K562 (cell line): ENCODE data around the gene SEZ6L. TPM values are rescaled to one million over a fixed set of nuclear protein-coding genes. Genes with fewer than 3 reads are reported as not detected.

Source experiments
- ATAC-seq: fragments of 200-7000 bp; cut with Tn5 transposase; 3 replicates; pipeline ENCODE4 v1.9.1; 2020; ENCODE audit warnings: moderate library complexity
- BruUV-seq: library from RNA; stranded (reverse); fragments of 400-500 nt; replicated peaks from 2 replicates; lab custom pipeline; 2021; lab: Mats Ljungman, UMichigan
- CTCF ChIA-PET: fragments of 300-600 bp; formaldehyde crosslinking; extraction: SDS; loops from one replicate; lab custom pipeline; 2021; ENCODE audit warnings: low intra/inter-chr PET ratio; lab: Yijun Ruan, JAX
- POLR2A ChIA-PET: fragments of 300-600, 350-650 bp; sonication (Branson Sonifier 250); formaldehyde crosslinking; extraction: SDS; loops from one replicate; lab custom pipeline; 2021; ENCODE audit warnings: antibody characterized with exemption, inconsistent platforms; lab: Yijun Ruan, JAX
- DNase-seq, 4 experiments: peaks; one replicate each; pipeline versions ENCODE4 v3.0.0 to v3.0.0-alpha.2; 2011 to 2018; ENCODE audit warnings: low spot score in 3 of 4, mixed read lengths in 3 of 4; ENCODE audit errors: extremely low read depth in 1 of 4
- FAIRE-seq: peaks from 2 replicates; lab custom pipeline; 2011; peaks lifted over from hg19 to GRCh38; lab: Jason Lieb, UNC
- H2AFZ ChIP-seq: 2 replicates; pipeline ENCODE4 v1.6.0; 2011; ENCODE audit warnings: low read depth, low read length, control low read depth, inconsistent platforms
- H3K27ac ChIP-seq: fragments of 200-600 bp; 3 replicates; pipeline ENCODE4 v1.8.0; 2011; ENCODE audit warnings: low read depth, mild to moderate bottlenecking, control low read depth, inconsistent platforms, low read length, moderate library complexity, mixed read lengths; ENCODE audit errors: extremely low read depth
- H3K27me3 ChIP-seq, 2 experiments: fragments of 300-600 bp in 1 of 2; 2 replicates in 1 of 2; 3 replicates in 1 of 2; pipeline versions ENCODE4 v1.6.0 to v1.8.0; 2011; ENCODE audit warnings: inconsistent platforms in 2 of 2, low read length in 2 of 2, mild to moderate bottlenecking in 1 of 2, mixed read lengths in 1 of 2, moderate library complexity in 1 of 2; ENCODE audit not compliant: control insufficient read depth in 2 of 2, insufficient read depth in 2 of 2
- H3K36me3 ChIP-seq: fragments of 300-600 bp; 3 replicates; pipeline ENCODE4 v1.8.0; 2011; ENCODE audit warnings: mild to moderate bottlenecking, low read length, inconsistent platforms; ENCODE audit not compliant: control insufficient read depth, insufficient read depth
- H3K4me1 ChIP-seq, 2 experiments: fragments of 200-600 bp in 1 of 2; replicated peaks in 1 of 2; 2 replicates in 1 of 2; 3 replicates in 1 of 2; pipeline versions ENCODE4 v1.5.1 to v1.8.0; 2011; ENCODE audit warnings: inconsistent platforms in 2 of 2, low read length in 2 of 2, mild to moderate bottlenecking in 1 of 2, mixed read lengths in 1 of 2, moderate library complexity in 1 of 2; ENCODE audit not compliant: control insufficient read depth in 2 of 2, insufficient read depth in 2 of 2
- H3K4me2 ChIP-seq: 2 replicates; pipeline ENCODE4 v1.6.1; 2011; ENCODE audit warnings: low read length, control low read depth, inconsistent platforms, mixed read lengths; ENCODE audit not compliant: insufficient read depth
- H3K4me3 ChIP-seq: fragments of 200-600 bp; sonication (generic), shearing (Covaris generic); 2 replicates; pipeline ENCODE4 v1.5.1; 2016; ENCODE audit warnings: control low read depth, inconsistent platforms
- H3K79me2 ChIP-seq: fragments of 200-600 bp; 3 replicates; pipeline ENCODE4 v1.8.0; 2011; ENCODE audit warnings: low read length, inconsistent platforms; ENCODE audit not compliant: control insufficient read depth, insufficient read depth
- H3K9ac ChIP-seq, 2 experiments: 2 replicates each; pipeline versions ENCODE4 v1.6.0 to v1.6.1; 2011; ENCODE audit warnings: low read depth in 2 of 2, low read length in 2 of 2, control low read depth in 1 of 2, inconsistent platforms in 1 of 2, mild to moderate bottlenecking in 1 of 2, mixed read lengths in 1 of 2; ENCODE audit not compliant: insufficient read depth in 1 of 2
- H3K9me1 ChIP-seq: one replicate; pipeline ENCODE4 v1.6.0; 2011; ENCODE audit warnings: inconsistent platforms, mild to moderate bottlenecking, low read length, moderate library complexity; ENCODE audit not compliant: control insufficient read depth, insufficient read depth
- H3K9me3 ChIP-seq: replicated peaks from 2 replicates; pipeline ENCODE4 v1.5.1; 2011; ENCODE audit warnings: low read depth, low read length, inconsistent platforms; ENCODE audit not compliant: control insufficient read depth, insufficient read depth
- H4K20me1 ChIP-seq: replicated peaks from 2 replicates; pipeline ENCODE4 v1.6.1; 2011; ENCODE audit warnings: low read length, inconsistent platforms, mixed read lengths; ENCODE audit not compliant: control insufficient read depth, insufficient read depth
- CCAR2 ChIP-seq: fragments of 200-400 bp; formaldehyde crosslinking; IDR thresholded peaks from 2 replicates; pipeline ENCODE4 v1.6.1; 2017; ENCODE audit warnings: mild to moderate bottlenecking, low read depth, low read length
- IFI16 ChIP-seq: fragments of 250-450 bp; sonication (Bioruptor Pico); IDR thresholded peaks from 2 replicates; pipeline ENCODE4 v2.1.2; 2022; ENCODE audit warnings: mild to moderate bottlenecking, inconsistent platforms
- SUPT5H ChIP-seq: fragments of 450-650 bp; IDR thresholded peaks from 2 replicates; pipeline ENCODE4 v1.6.1; 2016
- WGBS: fragments of 100-300 bp; shearing (Covaris generic); methylation state at CpG from one replicate; pipeline ENCODE4 v1.1.6; 2016; ENCODE audit warnings: low coverage, mixed read lengths; ENCODE audit not compliant: insufficient coverage; ENCODE audit errors: missing lambda C conversion rate; 5-methylcytosine and 5-hydroxymethylcytosine counted together
- in situ Hi-C: fragments of 300-500 bp; cut with MboI; formaldehyde crosslinking; loops from 4 replicates; pipeline ENCODE4 v1.15.0; 2018; ENCODE audit warnings: inconsistent platforms, mixed read lengths
- intact Hi-C: fragments of 100-400 bp; cut with micrococcal nuclease; formaldehyde crosslinking; loops from 2 replicates; pipeline ENCODE4 v1.14.2; 2022
- polyA plus RNA-seq, 8 experiments: library from polyadenylated mRNA; depleted of rRNA in 4 of 8; stranded (reverse) in 5 of 8; unstranded in 3 of 8; fragments of >200 nt; fragmentation: Nextera tagmentation in 2 of 8; fragmentation: Illumina TruSeq in 1 of 8; extraction: Ambion mirVana in 2 of 8; extraction: Trizol in 1 of 8; gene quantifications; 2 replicates each; pipeline versions ENCODE4 v1.2.1 to v1.2.3, GENCODE V29; 2011 to 2014; ENCODE audit warnings: inconsistent platforms in 1 of 8, missing spikeins in 1 of 8
- total RNA-seq, 7 experiments: library from RNA; depleted of rRNA in 6 of 7; stranded (reverse); fragments of >200 nt in 6 of 7; fragmentation: Illumina TruSeq in 2 of 7; extraction: Trizol in 2 of 7; gene quantifications; 2 replicates each; pipeline versions ENCODE4 v1.2.1 to v1.2.3, GENCODE V29; 2011 to 2021; ENCODE audit warnings: low replicate concordance in 1 of 7

SEZ6L gene
- total and polyA plus RNA-seq, 9 of the 15 experiments (the other 6 are each of a cell fraction or from before 2014, with no cell fraction given), result not detected

DNA sequence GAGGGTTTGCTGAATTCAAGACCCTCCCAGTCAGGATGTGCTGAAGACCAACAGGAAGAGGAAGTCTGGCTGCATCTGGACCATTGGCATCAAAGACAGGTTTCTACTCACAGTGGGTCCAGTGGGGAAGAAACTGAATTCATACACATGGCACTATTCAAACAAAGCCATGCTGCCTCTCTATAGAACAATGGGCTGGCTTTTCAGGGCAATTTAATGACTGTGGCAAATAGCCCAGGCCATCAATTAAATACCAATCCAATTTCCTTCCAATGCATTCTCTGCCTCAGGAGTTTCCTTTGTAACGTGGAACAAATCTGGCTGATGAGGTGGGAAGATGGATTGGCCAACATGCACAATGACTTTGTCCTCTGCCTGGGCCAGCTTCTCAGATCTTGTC is 98.6 kb downstream of the SEZ6L start:
- TF ChIP-seq SUPT5H, result no peak
- H4K20me1 ChIP-seq, result no peaks in the 10 kb centered on the region
- no TSS peak for BruUV-seq
- ATAC-seq, result no peak
- no peak overlapping the region for H3K4me3 ChIP-seq
- H3K27me3 ChIP-seq, result no peaks in the 10 kb centered on the region
- intact Hi-C loops, result no loop called here
- FAIRE-seq, result no peak
- H3K79me2 ChIP-seq, result no peaks in the 10 kb centered on the region
- no peak overlapping the region for H2AFZ ChIP-seq
- no peaks in the 10 kb centered on the region for H3K9me1 ChIP-seq
- no peak for DNase-seq
- ChIA-PET CTCF (no interaction called here), POLR2A (no interaction called here)
- H3K4me1 ChIP-seq, result no peaks in the 10 kb centered on the region
- no peaks in the 10 kb centered on the region for H3K36me3 ChIP-seq
- H3K9ac ChIP-seq, result no peak overlapping the region
- H3K4me2 ChIP-seq, result no peak overlapping the region
- WGBS, result 0% methylated on average over 1 of the region's 1 CpG
- no peak overlapping the region for H3K27ac ChIP-seq
- no peaks in the 10 kb centered on the region for H3K9me3 ChIP-seq
- in situ Hi-C loops, result no loop called here

DNA sequence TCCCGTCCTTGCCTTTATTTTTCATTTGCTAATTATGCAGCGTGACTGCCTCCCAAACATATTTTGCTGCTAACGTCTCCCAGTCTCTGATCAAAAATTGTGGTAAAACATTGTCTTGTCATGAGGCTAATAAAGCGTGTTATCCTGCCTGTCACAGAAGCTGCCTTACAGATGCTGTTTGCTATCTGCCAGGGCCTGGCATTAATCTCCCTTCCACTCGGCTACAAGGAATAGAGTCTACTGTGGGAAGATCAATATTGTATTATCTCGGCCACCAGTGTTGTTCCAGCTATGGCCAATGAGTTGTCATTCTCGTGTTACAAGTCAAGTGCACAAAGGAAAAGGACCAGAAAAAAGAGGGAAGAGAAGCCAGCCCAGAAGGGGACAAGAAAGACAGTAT is 100.3 kb downstream of the SEZ6L start:
- no peak for DNase-seq
- H3K27me3 ChIP-seq, result no peaks in the 10 kb centered on the region
- 0% methylated on average over 7 of the region's 7 CpGs for WGBS
- ATAC-seq, result no peak
- no peaks in the 10 kb centered on the region for H3K79me2 ChIP-seq
- no peak overlapping the region for H3K27ac ChIP-seq
- POLR2A ChIA-PET, result no interaction called here
- intact Hi-C loops (no loop called here), in situ Hi-C loops (no loop called here)
- no peaks in the 10 kb centered on the region for H3K9me3 ChIP-seq
- H2AFZ ChIP-seq, result no peak overlapping the region
- BruUV-seq, result no TSS peak
- no peaks in the 10 kb centered on the region for H3K4me1 ChIP-seq
- no peak for FAIRE-seq
- TF ChIP-seq CCAR2, result no peak
- TF ChIP-seq IFI16 (CRISPR knock-in tag), result no peak
- H3K9me1 ChIP-seq, result no peaks in the 10 kb centered on the region
- H3K4me2 ChIP-seq, result no peak overlapping the region
- no peak overlapping the region for H3K4me3 ChIP-seq
- H3K36me3 ChIP-seq, result no peaks in the 10 kb centered on the region
- no peaks in the 10 kb centered on the region for H4K20me1 ChIP-seq
- H3K9ac ChIP-seq, result no peak overlapping the region
- CTCF ChIA-PET, result no interaction called here
